HCT116 (cell line): ENCODE data around the gene FGF14. TPM values are rescaled to one million over a fixed set of nuclear protein-coding genes. Genes with fewer than 3 reads are reported as not detected.

Experiments
- ATAC-seq: fragments of 200-7000 bp; cut with Tn5 transposase; 2 replicates; pipeline ENCODE4 v1.9.1; 2020; ENCODE audit warnings: mild to moderate bottlenecking, moderate library complexity
- BruUV-seq: library from RNA; stranded (reverse); fragments of 400-500 nt; replicated peaks from 2 replicates; lab custom pipeline; 2021; lab: Mats Ljungman, UMichigan
- CTCF ChIA-PET: fragments of 300-600 bp; sonication (Branson Sonifier 250); formaldehyde crosslinking; loops from one replicate; lab custom pipeline; 2021; ENCODE audit warnings: antibody characterized with exemption; lab: Charles Lee
- POLR2A ChIA-PET: fragments of 300-600, 350-600 bp; sonication (Branson Sonifier 250); formaldehyde crosslinking; loops from one replicate; lab custom pipeline; 2021; ENCODE audit warnings: antibody characterized with exemption; lab: Charles Lee
- RAD21 ChIA-PET, 2 experiments: fragments of 300-600 bp; sonication (Branson Sonifier 250); formaldehyde crosslinking; loops; one replicate each; lab custom pipeline; 2023; ENCODE audit warnings: low total read pairs in 2 of 2; ENCODE audit not compliant: uncharacterized antibody in 2 of 2, unreplicated experiment in 2 of 2, low non-redundant PET in 1 of 2; lab: Charles Lee
- DNase-seq: peaks from one replicate; pipeline ENCODE4 v3.0.0-alpha.2; 2010; ENCODE audit warnings: low read depth, low spot score
- H2AFZ ChIP-seq: fragments of 200-600 bp; shearing (Covaris generic), sonication (generic); 2 replicates; pipeline ENCODE4 v1.6.1; 2017; ENCODE audit warnings: low read depth, mixed run types, mixed read lengths, antibody characterized with exemption, low read length; ENCODE audit not compliant: poor library complexity, severe bottlenecking
- H3K27ac ChIP-seq: 2 replicates; pipeline ENCODE4 v1.5.1; 2012; ENCODE audit warnings: low read depth, low read length
- H3K27me3 ChIP-seq: fragments of 200-600 bp; sonication (generic); 2 replicates; pipeline ENCODE4 v1.6.1; 2016; ENCODE audit warnings: mixed run types, low read length, mixed read lengths; ENCODE audit not compliant: insufficient read depth
- H3K36me3 ChIP-seq, 2 experiments: fragments of 200-500 bp in 1 of 2; fragments of 200-600 bp in 1 of 2; sonication (Bioruptor generic) in 1 of 2; sonication (generic) in 1 of 2; 2 replicates each; pipeline versions ENCODE4 v1.5.1 to v1.6.1; 2014 to 2016; ENCODE audit warnings: low read length in 2 of 2, inconsistent platforms in 1 of 2, mixed read lengths in 1 of 2, mixed run types in 1 of 2; ENCODE audit not compliant: insufficient read depth in 2 of 2, control insufficient read depth in 1 of 2
- H3K4me1 ChIP-seq, 2 experiments: fragments of 200-600 bp in 1 of 2; sonication (generic) in 1 of 2; 2 replicates each; pipeline versions ENCODE4 v1.5.1 to v1.6.1; 2012 to 2017; ENCODE audit warnings: low read length in 2 of 2, inconsistent platforms in 1 of 2, mild to moderate bottlenecking in 1 of 2, mixed read lengths in 1 of 2, mixed run types in 1 of 2, moderate library complexity in 1 of 2; ENCODE audit not compliant: insufficient read depth in 2 of 2, control insufficient read depth in 1 of 2
- H3K4me2 ChIP-seq: fragments of 200-600 bp; sonication (generic); 2 replicates; pipeline ENCODE4 v1.6.1; 2017; ENCODE audit warnings: mixed run types, low read length, mixed read lengths
- H3K4me3 ChIP-seq, 2 experiments: fragments of 200-600 bp in 1 of 2; sonication (generic) in 1 of 2; replicated peaks in 1 of 2; 2 replicates each; pipeline ENCODE4 v1.5.1; 2011 to 2016; ENCODE audit warnings: low read length in 2 of 2, control low read depth in 1 of 2, low read depth in 1 of 2, mild to moderate bottlenecking in 1 of 2, mixed read lengths in 1 of 2, mixed run types in 1 of 2
- H3K79me2 ChIP-seq: fragments of 200-600 bp; sonication (generic); 2 replicates; pipeline ENCODE4 v1.6.1; 2017; ENCODE audit warnings: mild to moderate bottlenecking, mixed run types, low read length, moderate library complexity, mixed read lengths; ENCODE audit not compliant: insufficient read depth
- H3K9ac ChIP-seq: fragments of 200-600 bp; sonication (generic); 2 replicates; pipeline ENCODE4 v1.6.1; 2016; ENCODE audit warnings: low read length, mixed read lengths
- H3K9me2 ChIP-seq: fragments of 200-600 bp; sonication (generic), shearing (Covaris generic); 2 replicates; pipeline ENCODE4 v1.6.1; 2017; ENCODE audit warnings: mixed run types, mild to moderate bottlenecking, moderate library complexity; ENCODE audit not compliant: insufficient read depth
- H3K9me3 ChIP-seq, 2 experiments: fragments of 200-500 bp in 1 of 2; fragments of 200-600 bp in 1 of 2; sonication (Bioruptor generic) in 1 of 2; sonication (generic) in 1 of 2; 2 replicates each; pipeline ENCODE4 v1.6.1; 2014 to 2017; ENCODE audit warnings: low read length in 2 of 2, mixed read lengths in 2 of 2, inconsistent platforms in 1 of 2, low read depth in 1 of 2, mild to moderate bottlenecking in 1 of 2, mixed run types in 1 of 2, moderate library complexity in 1 of 2; ENCODE audit not compliant: control insufficient read depth in 1 of 2, insufficient read depth in 1 of 2
- H4K20me1 ChIP-seq: fragments of 200-600 bp; sonication (generic), shearing (Covaris generic); 2 replicates; pipeline ENCODE4 v1.6.1; 2017; ENCODE audit warnings: mixed run types, mild to moderate bottlenecking, moderate library complexity; ENCODE audit not compliant: insufficient read depth
- ATF3 ChIP-seq: IDR thresholded peaks from 2 replicates; pipeline ENCODE4 v1.6.1; 2012
- CBX3 ChIP-seq: IDR thresholded peaks from 2 replicates; pipeline ENCODE4 v1.6.1; 2012; ENCODE audit warnings: low read depth
- CTCF ChIP-seq, 3 experiments: fragments of 200-600 bp in 1 of 3; sonication (generic) in 1 of 3; IDR thresholded peaks in 2 of 3; conservative IDR thresholded peaks in 1 of 3; 2 replicates each; pipeline ENCODE4 v1.5.1; 2012 to 2017; ENCODE audit warnings: low read depth in 2 of 3, low read length in 2 of 3, antibody characterized with exemption in 1 of 3, borderline replicate concordance in 1 of 3, control low read depth in 1 of 3, mild to moderate bottlenecking in 1 of 3, mixed read lengths in 1 of 3, mixed run types in 1 of 3, moderate library complexity in 1 of 3; ENCODE audit not compliant: insufficient read depth in 1 of 3
- EGR1 ChIP-seq: IDR thresholded peaks from 2 replicates; pipeline ENCODE4 v1.6.1; 2012; ENCODE audit warnings: low read depth
- ELF1 ChIP-seq: IDR thresholded peaks from 2 replicates; pipeline ENCODE4 v1.6.1; 2012; ENCODE audit warnings: low read depth, borderline replicate concordance
- EZH2 ChIP-seq: fragments of 200-600 bp; sonication (generic); IDR thresholded peaks from 2 replicates; pipeline ENCODE4 v1.6.1; 2017; ENCODE audit warnings: antibody characterized with exemption, mixed run types
- FOSL1 ChIP-seq: IDR thresholded peaks from 2 replicates; pipeline ENCODE4 v1.6.1; 2012; ENCODE audit warnings: low read depth
- JUND ChIP-seq: IDR thresholded peaks from 2 replicates; pipeline ENCODE4 v1.6.1; 2012
- POLR2A ChIP-seq: IDR thresholded peaks from 2 replicates; pipeline ENCODE4 v1.7.0; 2011; ENCODE audit warnings: borderline replicate concordance; ENCODE audit not compliant: insufficient read depth, insufficient read length; ENCODE audit errors: extremely low read depth
- POLR2AphosphoS5 ChIP-seq: IDR thresholded peaks from 2 replicates; pipeline ENCODE4 v1.6.1; 2011; ENCODE audit warnings: mild to moderate bottlenecking, low read depth, low read length, moderate library complexity
- RAD21 ChIP-seq: IDR thresholded peaks from 2 replicates; pipeline ENCODE4 v1.6.1; 2012; ENCODE audit warnings: low read depth, mild to moderate bottlenecking
- REST ChIP-seq: IDR thresholded peaks from 2 replicates; pipeline ENCODE4 v1.6.1; 2012; ENCODE audit warnings: low read depth
- SP1 ChIP-seq: IDR thresholded peaks from 2 replicates; pipeline ENCODE4 v1.6.1; 2012; ENCODE audit warnings: low read depth
- SRF ChIP-seq: IDR thresholded peaks from 2 replicates; pipeline ENCODE4 v1.6.1; 2012; ENCODE audit warnings: low read depth
- YY1 ChIP-seq: IDR thresholded peaks from 2 replicates; pipeline ENCODE4 v1.6.1; 2011; ENCODE audit warnings: low read length, low read depth, moderate library complexity, mild to moderate bottlenecking; ENCODE audit not compliant: insufficient replicate concordance; ENCODE audit errors: extremely low read depth
- ZFX ChIP-seq: fragments of 450-650 bp; IDR thresholded peaks from 2 replicates; pipeline ENCODE4 v1.6.1; 2017
- ZNF274 ChIP-seq: fragments of 200-500 bp; sonication (Bioruptor generic); IDR thresholded peaks from 2 replicates; pipeline ENCODE4 v1.6.1; 2014; ENCODE audit warnings: mild to moderate bottlenecking, low read depth, low read length, inconsistent platforms
- intact Hi-C: fragments of 100-400 bp; cut with micrococcal nuclease; formaldehyde crosslinking; loops from 2 replicates; pipeline ENCODE4 v1.10.0; 2022
- total RNA-seq: library from RNA; stranded (reverse); gene quantifications from one replicate; pipeline ENCODE4 v1.2.1, GENCODE V29; 2021; ENCODE audit not compliant: unreplicated experiment

Gene FGF14
- total RNA-seq, 1 experiment from 2014 or later, result not detected

GRCh38 chr13:101959016-101959415, 442.8 kb downstream of the FGF14 start:
- no peak for DNase-seq
- Histone ChIP-seq H3K9ac (no peak overlapping the region), H3K27me3 (no peaks in the 10 kb centered on the region), H2AFZ (no peak overlapping the region), H3K9me2 (no peaks in the 10 kb centered on the region), H3K27ac (no peak overlapping the region), H3K9me3 (peaks cover 0 to 8% of the 10 kb centered on the region in 2 experiments; a peak in 1 of 4 replicates), H4K20me1 (no peaks in the 10 kb centered on the region), H3K36me3 (no peaks in the 10 kb centered on the region), H3K4me2 (no peak overlapping the region), H3K79me2 (no peaks in the 10 kb centered on the region), H3K4me1 (no peaks in the 10 kb centered on the region), H3K4me3 (no peak overlapping the region)
- CTCF ChIA-PET, result no interaction called here
- no peak for TF ChIP-seq ELF1
- no peak for TF ChIP-seq EZH2
- no peak for TF ChIP-seq ZNF274
- no peak for TF ChIP-seq ZFX
- no peak for TF ChIP-seq POLR2A
- TF ChIP-seq POLR2AphosphoS5, result no peak
- no peak for TF ChIP-seq EGR1
- no peak for TF ChIP-seq YY1
- TF ChIP-seq FOSL1, result no peak
- TF ChIP-seq ATF3, result no peak
- TF ChIP-seq CBX3, result no peak
- no peak for TF ChIP-seq RAD21
- TF ChIP-seq SRF, result no peak
- POLR2A ChIA-PET, result no interaction called here
- RAD21 ChIA-PET, result no interaction called here
- ATAC-seq, result no peak
- intact Hi-C loops, result no loop called here
- BruUV-seq, result no TSS peak

GRCh38 chr13:101955764-101956163, 446.1 kb downstream of the FGF14 start:
- Histone ChIP-seq H3K27ac (no peak overlapping the region), H3K36me3 (no peaks in the 10 kb centered on the region), H3K4me3 (no peak overlapping the region), H3K9ac (no peak overlapping the region), H3K79me2 (no peaks in the 10 kb centered on the region), H3K4me1 (no peaks in the 10 kb centered on the region), H3K9me2 (no peaks in the 10 kb centered on the region), H3K4me2 (no peak overlapping the region), H3K9me3 (peaks cover 0 to 7% of the 10 kb centered on the region in 2 experiments; a peak in 1 of 4 replicates), H2AFZ (no peak overlapping the region), H4K20me1 (no peaks in the 10 kb centered on the region), H3K27me3 (no peaks in the 10 kb centered on the region)
- RAD21 ChIA-PET, result no interaction called here
- POLR2A ChIA-PET, result no interaction called here
- intact Hi-C loops, result no loop called here
- DNase-seq, result no peak
- no TSS peak for BruUV-seq
- ATAC-seq, result no peak
- CTCF ChIA-PET, result no interaction called here
- no peak for TF ChIP-seq SRF
- TF ChIP-seq FOSL1, result no peak
- TF ChIP-seq SP1, result no peak
- TF ChIP-seq ELF1, result no peak
- TF ChIP-seq REST, result no peak
- no peak for TF ChIP-seq ZNF274
- TF ChIP-seq CTCF (IDR thresholded peaks at IDR 0.05 in 2 of 3, conservative IDR thresholded peaks at IDR 0.05 in 1 of 3; ENCODE audit: borderline replicate concordance in 1 of 3, insufficient read depth in 1 of 3, low read depth in 2 of 3, low read length in 2 of 3), result no peak
- no peak for TF ChIP-seq JUND
